Astrocyte of the cerebellum (primary cell): Measurements from ENCODE around the gene NPR2.

ENCODE experiments used
- DNase-seq: peaks from one replicate; pipeline ENCODE4 v3.0.0-alpha.2; 2011; ENCODE audit warnings: low read depth
- H3K4me3 ChIP-seq: 2 replicates; pipeline ENCODE4 v1.5.1; 2011; ENCODE audit warnings: mild to moderate bottlenecking, low read depth, low read length, moderate library complexity
- CTCF ChIP-seq: IDR thresholded peaks from 2 replicates; pipeline ENCODE4 v1.5.1; 2012; ENCODE audit warnings: low read length, low read depth, moderate library complexity, mild to moderate bottlenecking; ENCODE audit errors: missing control alignments
- in situ Hi-C: cut with HindIII; loops from 2 replicates; pipeline ENCODE4 v1.10.0; 2017; ENCODE audit warnings: low sequenced_read_pairs

The NPR2 gene

GRCh38 chr9:35826071-35826701, 34.8 kb downstream of the NPR2 start:
- in situ Hi-C loops, result loop anchor here (5.0 kb wide), 1 partner anchor 41 kb away; no protein-coding TSS in a partner anchor
- peak; percentile 36 for DNase-seq
- peak; percentile 83 for TF ChIP-seq CTCF
- H3K4me3 ChIP-seq, result no peak overlapping the region

GRCh38 chr9:35827486-35827885, 36.1 kb downstream of the NPR2 start:
- no peak for DNase-seq
- no peak for TF ChIP-seq CTCF
- H3K4me3 ChIP-seq, result no peak overlapping the region
- in situ Hi-C loops, result loop anchor here (5.0 kb wide), 1 partner anchor 40 kb away; no protein-coding TSS in a partner anchor

- TF ChIP-seq CTCF, result no peak
- in situ Hi-C loops, result loop anchor here (5.0 kb wide), 1 partner anchor 39 kb away; no protein-coding TSS in a partner anchor
- H3K4me3 ChIP-seq, result peak within 1 kb of the TSS; percentile 63
- DNase-seq, result no peak
Measured at GRCh38 chr9:35828716-35829083, 37.3 kb downstream of the NPR2 start, which contains the start of gene FAM221B. Gene FAM221B, minus strand, starts transcription at chr9:35828732. Its CDS starts 2,571 bp downstream, at chr9:35826161.

- no peak for TF ChIP-seq CTCF
- in situ Hi-C loops, result loop anchor here (5.0 kb wide), 1 partner anchor 38 kb away; no protein-coding TSS in a partner anchor
- DNase-seq, result peak; percentile 70
- H3K4me3 ChIP-seq, result peak within 1 kb of the TSS; percentile 63
Measured at GRCh38 chr9:35829084-35829763, 37.8 kb downstream of the NPR2 start, which contains the start of gene TMEM8B. Gene TMEM8B, plus strand, starts transcription at chr9:35829228. Its CDS starts 220 bp downstream, at chr9:35829448.

- DNase-seq, result no peak
- TF ChIP-seq CTCF, result no peak
- in situ Hi-C loops, result loop anchor here (5.0 kb wide), 1 partner anchor 38 kb away; no protein-coding TSS in a partner anchor
- peak overlapping the region; percentile 63 for H3K4me3 ChIP-seq
Measured at GRCh38 chr9:35829764-35830096, 38.3 kb downstream of the NPR2 start.

- no peak overlapping the region for H3K4me3 ChIP-seq
- in situ Hi-C loops, result no loop called here
- no peak for TF ChIP-seq CTCF
- no peak for DNase-seq
Measured at GRCh38 chr9:35831040-35831439, 39.6 kb downstream of the NPR2 start.
